Neural cell (in vitro differentiated cells): Measurements from ENCODE around the gene ATOH1. TPM values are rescaled to one million over a fixed set of nuclear protein-coding genes. Genes with fewer than 3 reads are reported as not detected.

Source experiments
- H2AFZ ChIP-seq: fragments of 200-600, 300-800 bp; sonication (generic), shearing (Covaris generic); 2 replicates; pipeline ENCODE4 v1.6.0; 2014; ENCODE audit warnings: low read depth, mild to moderate bottlenecking, antibody characterized with exemption, low read length, moderate library complexity
- H3F3A ChIP-seq: fragments of 200-600 bp; shearing (Covaris generic); 2 replicates; pipeline ENCODE4 v1.6.1; 2016; ENCODE audit warnings: mild to moderate bottlenecking, moderate library complexity, mixed read lengths, antibody characterized with exemption, low read length; ENCODE audit not compliant: insufficient read depth, poor library complexity, severe bottlenecking
- H3K27ac ChIP-seq: fragments of 200-600, 300-800 bp; sonication (generic), shearing (Covaris generic); 2 replicates; pipeline ENCODE4 v1.5.1; 2014; ENCODE audit warnings: mild to moderate bottlenecking, low read length, moderate library complexity
- H3K27me3 ChIP-seq: fragments of 300-800, 200-600 bp; sonication (generic), shearing (Covaris generic); 2 replicates; pipeline ENCODE4 v1.6.0; 2014; ENCODE audit warnings: mild to moderate bottlenecking, low read depth, low read length, moderate library complexity; ENCODE audit not compliant: insufficient read depth
- H3K36me3 ChIP-seq: fragments of 300-800, 200-600 bp; sonication (generic), shearing (Covaris generic); 2 replicates; pipeline ENCODE4 v1.5.1; 2014; ENCODE audit warnings: mild to moderate bottlenecking, antibody characterized with exemption, low read length, moderate library complexity; ENCODE audit not compliant: insufficient read depth
- H3K4me2 ChIP-seq: fragments of 300-800, 200-600 bp; sonication (generic), shearing (Covaris generic); 2 replicates; pipeline ENCODE4 v1.6.0; 2014; ENCODE audit warnings: mild to moderate bottlenecking, low read length
- H3K4me3 ChIP-seq: fragments of 300-800, 200-600 bp; sonication (generic), shearing (Covaris generic); 2 replicates; pipeline ENCODE4 v1.5.1; 2014; ENCODE audit warnings: mild to moderate bottlenecking, low read length, moderate library complexity
- H3K79me2 ChIP-seq: fragments of 200-600 bp; shearing (Covaris generic); replicated peaks from 2 replicates; pipeline ENCODE4 v1.6.0; 2014; ENCODE audit warnings: mild to moderate bottlenecking, low read length, moderate library complexity; ENCODE audit not compliant: insufficient read depth
- H3K9ac ChIP-seq: fragments of 300-800, 200-600 bp; sonication (generic), shearing (Covaris generic); 2 replicates; pipeline ENCODE4 v1.6.1; 2016; ENCODE audit warnings: mild to moderate bottlenecking, low read length, mixed read lengths
- H3K9me2 ChIP-seq: fragments of 200-600 bp; shearing (Covaris generic); 2 replicates; pipeline ENCODE4 v1.6.1; 2016; ENCODE audit warnings: mild to moderate bottlenecking, low read length, mixed read lengths; ENCODE audit not compliant: insufficient read depth
- H3K9me3 ChIP-seq: fragments of 200-600, 300-800 bp; sonication (generic), shearing (Covaris generic); 2 replicates; pipeline ENCODE4 v1.6.1; 2016; ENCODE audit warnings: mild to moderate bottlenecking, mixed run types, low read length, moderate library complexity, mixed read lengths
- H4K20me1 ChIP-seq: fragments of 200-600 bp; shearing (Covaris generic); 2 replicates; pipeline ENCODE4 v1.6.1; 2016; ENCODE audit warnings: mild to moderate bottlenecking, mixed run types; ENCODE audit not compliant: insufficient read depth
- CTCF ChIP-seq: fragments of 450-650 bp; IDR thresholded peaks from 2 replicates; pipeline ENCODE4 v1.5.1; 2014; ENCODE audit warnings: antibody characterized with exemption, mild to moderate bottlenecking, moderate library complexity; ENCODE audit not compliant: poor library complexity, severe bottlenecking
- EP300 ChIP-seq: fragments of 450-650 bp; conservative IDR thresholded peaks from 2 replicates; pipeline ENCODE4 v1.6.1; 2014; ENCODE audit warnings: antibody characterized with exemption, mild to moderate bottlenecking, moderate library complexity; ENCODE audit not compliant: poor library complexity, severe bottlenecking
- EZH2 ChIP-seq: fragments of 200-600, 300-800 bp; shearing (Covaris generic), sonication (generic); IDR thresholded peaks from 2 replicates; pipeline ENCODE4 v1.6.1; 2014; ENCODE audit warnings: antibody characterized with exemption, low read length, borderline replicate concordance, mild to moderate bottlenecking; ENCODE audit not compliant: insufficient read depth, poor library complexity, severe bottlenecking
- MXI1 ChIP-seq: fragments of 450-650 bp; conservative IDR thresholded peaks from 2 replicates; pipeline ENCODE4 v1.6.1; 2014; ENCODE audit warnings: antibody characterized with exemption, mild to moderate bottlenecking; ENCODE audit not compliant: poor library complexity, severe bottlenecking
- POLR2AphosphoS5 ChIP-seq: IDR thresholded peaks from 2 replicates; pipeline ENCODE4 v1.6.1; 2012
- RAD21 ChIP-seq: fragments of 450-650 bp; conservative IDR thresholded peaks from 2 replicates; pipeline ENCODE4 v1.6.1; 2014; ENCODE audit warnings: antibody characterized with exemption, mild to moderate bottlenecking, moderate library complexity
- REST ChIP-seq: IDR thresholded peaks from 2 replicates; pipeline ENCODE4 v1.6.1; 2012; ENCODE audit warnings: borderline replicate concordance
- SMC3 ChIP-seq: fragments of 450-650 bp; conservative IDR thresholded peaks from 2 replicates; pipeline ENCODE4 v1.6.1; 2014; ENCODE audit warnings: antibody characterized with exemption, mild to moderate bottlenecking, moderate library complexity; ENCODE audit not compliant: poor library complexity
- TAF1 ChIP-seq: IDR thresholded peaks from 2 replicates; pipeline ENCODE4 v1.6.1; 2012; ENCODE audit warnings: low read depth
- polyA minus RNA-seq: library from RNA; depleted of rRNA, polyadenylated mRNA; stranded (reverse); fragments of >200 nt; gene quantifications from 2 replicates; pipeline ENCODE4 v1.2.3, GENCODE V29; 2014
- polyA plus RNA-seq: library from polyadenylated mRNA; depleted of rRNA; stranded (reverse); fragments of >200 nt; gene quantifications from 2 replicates; pipeline ENCODE4 v1.2.3, GENCODE V29; 2014

Gene ATOH1
- polyA plus RNA-seq (0.22 TPM in 1 of 2 replicates, not detected in the other), polyA minus RNA-seq (not detected in 2 replicates)

- H3K9me3 ChIP-seq = no peaks in the 10 kb centered on the region
- no peaks in the 10 kb centered on the region for H4K20me1 ChIP-seq
- TF ChIP-seq SMC3 = no peak
- no peak for TF ChIP-seq TAF1
- no peak for TF ChIP-seq EP300
- no peak for TF ChIP-seq EZH2
- TF ChIP-seq CTCF = no peak
- no peak for TF ChIP-seq REST
- TF ChIP-seq MXI1 = no peak
- no peak for TF ChIP-seq RAD21
- TF ChIP-seq POLR2AphosphoS5 = no peak
Measured at GRCh38 chr4:93828332-93828994, at the start of gene ATOH1. TSS of gene ATOH1 (plus strand) at chr4:93828753. CDS start at chr4:93828927, 174 bp downstream.

GRCh38 chr4:93779228-93779627 lies 49.3 kb upstream of the ATOH1 start:
- Histone ChIP-seq H3K9ac (no peak overlapping the region), H3K36me3 (no peaks in the 10 kb centered on the region), H2AFZ (no peak overlapping the region), H3K4me2 (no peak overlapping the region), H3K79me2 (no peaks in the 10 kb centered on the region), H3K9me3 (no peaks in the 10 kb centered on the region), H3K27ac (no peak overlapping the region), H4K20me1 (no peaks in the 10 kb centered on the region), H3K27me3 (no peaks in the 10 kb centered on the region), H3K4me3 (no peak overlapping the region), H3F3A (no peaks in the 10 kb centered on the region), H3K9me2 (no peaks in the 10 kb centered on the region)
- TF ChIP-seq POLR2AphosphoS5 (no peak), EZH2 (no peak), CTCF (no peak), EP300 (no peak), SMC3 (no peak), REST (no peak), TAF1 (no peak), RAD21 (no peak), MXI1 (no peak)

More at GRCh38 chr4:93828332-93828994, at the start of gene ATOH1:
- Histone ChIP-seq H3K36me3 (no peaks in the 10 kb centered on the region), H3K9me2 (no peaks in the 10 kb centered on the region), H3K9ac (no peak within 1 kb of the TSS), H3K79me2 (no peaks in the 10 kb centered on the region), H3K27me3 (peaks cover 99% of the 10 kb centered on the region), H3F3A (no peaks in the 10 kb centered on the region), H2AFZ (no peak within 1 kb of the TSS), H3K27ac (no peak within 1 kb of the TSS), H3K4me3 (peak within 1 kb of the TSS; percentile 65), H3K4me2 (peak within 1 kb of the TSS; percentile 36)
